GM12872 (cell line): Measurements from ENCODE around the gene USP14.

Experiments used
- CTCF ChIP-seq: IDR thresholded peaks from 3 replicates; pipeline ENCODE4 v1.5.1; 2011; ENCODE audit warnings: low read depth, mild to moderate bottlenecking, low read length, moderate library complexity; ENCODE audit not compliant: insufficient read depth

USP14 gene

GRCh38 chr18:140670-141266, 17.6 kb upstream of the USP14 start:
- no peak for TF ChIP-seq CTCF

GRCh38 chr18:148841-149240, 9.5 kb upstream of the USP14 start:
- no peak for TF ChIP-seq CTCF

GRCh38 chr18:154151-154550, 4.2 kb upstream of the USP14 start:
- no peak for TF ChIP-seq CTCF

GRCh38 chr18:155688-156087, 2.7 kb upstream of the USP14 start:
- TF ChIP-seq CTCF = no peak

- TF ChIP-seq CTCF = no peak
Measured at GRCh38 chr18:156514-157230, 1.7 kb upstream of the USP14 start.

- no peak for TF ChIP-seq CTCF
Measured at GRCh38 chr18:159037-159652, 788 bp downstream of the USP14 start.

GRCh38 chr18:159933-160332, 1.6 kb downstream of the USP14 start:
- TF ChIP-seq CTCF = no peak
